ENCODE measurements around the gene USP24.

The USP24 gene

GRCh38 chr1:55052221-55053142 lies 162.7 kb downstream of the USP24 start:
- no peak for DNase-seq (ENCODE audit: low read depth)

- no peak for DNase-seq (ENCODE audit: low read depth)
Observed at GRCh38 chr1:55051621-55052020, 163.5 kb downstream of the USP24 start.

DNA sequence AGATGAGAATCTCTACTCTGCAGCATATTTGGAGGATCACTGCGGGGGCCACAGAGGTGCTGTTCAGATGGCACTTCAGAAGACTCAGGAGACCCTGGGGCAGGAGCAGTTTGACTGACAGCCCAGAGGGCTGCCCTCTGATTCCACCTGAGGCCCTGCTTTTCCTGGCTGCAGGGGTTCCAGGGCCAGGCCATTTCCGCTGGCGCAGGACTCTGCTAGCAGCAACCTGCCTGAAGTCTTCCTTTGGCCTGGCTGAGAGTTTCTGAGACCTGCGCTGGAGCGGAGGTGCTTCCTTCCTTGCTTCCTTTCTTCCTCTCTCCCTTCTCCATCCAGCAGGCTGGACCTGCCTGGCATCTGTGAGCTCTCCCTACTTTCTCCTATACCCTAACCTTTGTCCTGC lies 164.0 kb downstream of the USP24 start:
- DNase-seq (ENCODE audit: low read depth): no peak

DNA sequence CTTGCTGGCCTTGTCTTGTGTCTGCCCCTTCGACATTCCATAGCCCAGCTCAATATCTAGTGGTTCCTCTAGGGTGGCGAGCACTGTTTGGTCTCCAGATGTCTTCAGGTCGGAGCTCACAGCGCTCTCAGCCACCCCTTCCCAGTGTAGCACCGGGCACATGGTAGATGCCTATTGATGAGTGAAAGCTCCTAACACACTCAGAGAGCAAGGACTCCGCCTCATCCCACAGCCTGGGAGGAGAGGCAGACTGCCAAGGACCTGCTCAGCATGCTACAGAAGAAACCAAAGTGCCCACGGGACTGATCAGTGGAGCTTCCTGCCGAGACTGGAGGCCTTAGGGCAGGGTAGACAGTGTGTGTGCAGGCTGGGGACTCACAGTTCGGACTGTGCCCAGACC lies 164.9 kb downstream of the USP24 start:
- no peak for DNase-seq (ENCODE audit: low read depth)

GRCh38 chr1:55049914-55050278 lies 165.3 kb downstream of the USP24 start:
- DNase-seq (ENCODE audit: low read depth): no peak

- DNase-seq (ENCODE audit: low read depth): no peak
Observed at GRCh38 chr1:55049271-55049913, 165.8 kb downstream of the USP24 start.

DNA sequence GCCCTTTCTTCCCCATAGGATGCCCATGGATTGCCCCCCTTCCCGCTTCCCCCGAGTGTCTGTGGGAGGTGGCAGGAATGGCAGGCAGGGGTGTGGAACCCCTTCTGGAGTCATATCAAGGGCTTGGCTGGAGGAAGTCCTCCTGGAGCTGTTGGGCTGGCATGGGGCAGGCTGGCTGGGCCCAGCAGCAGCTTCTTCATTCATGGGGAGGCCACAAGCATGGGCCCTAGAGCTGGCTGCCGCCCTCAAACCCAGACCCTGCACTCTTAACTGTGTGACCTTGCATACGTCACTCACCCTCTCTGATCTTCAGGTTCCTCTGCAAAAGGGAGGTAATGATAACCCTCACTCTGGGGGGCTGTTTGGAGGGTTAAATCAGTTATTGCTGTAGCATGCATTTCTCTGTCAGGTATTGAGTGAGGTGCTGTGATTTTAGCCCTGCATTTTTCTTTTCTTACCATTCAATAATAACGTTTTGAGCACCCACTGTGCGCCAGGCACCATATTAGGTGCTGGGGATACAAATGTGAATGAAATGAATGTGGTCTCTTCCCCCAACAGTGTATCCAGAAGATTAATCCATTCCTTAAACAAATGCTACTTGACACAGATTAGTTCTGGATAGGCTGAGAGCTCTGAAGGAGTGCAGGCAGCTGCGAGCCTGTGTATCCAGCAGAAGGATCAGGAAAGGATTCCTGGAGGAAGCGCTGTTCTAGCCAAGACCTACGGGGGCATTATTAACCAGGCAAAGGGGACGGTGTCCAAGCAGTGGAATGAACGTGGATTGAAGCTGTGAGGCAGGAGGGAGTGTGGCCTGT lies 166.5 kb downstream of the USP24 start:
- DNase-seq (ENCODE audit: low read depth): no peak

- DNase-seq (ENCODE audit: low read depth): no peak
Observed at GRCh38 chr1:55047611-55048010, 167.6 kb downstream of the USP24 start.

- no peak for DNase-seq (ENCODE audit: low read depth)
Observed at GRCh38 chr1:55046871-55047270, 168.3 kb downstream of the USP24 start.

- DNase-seq (ENCODE audit: low read depth): no peak
Observed at GRCh38 chr1:55045430-55045829, 169.7 kb downstream of the USP24 start.

GRCh38 chr1:55044617-55045397 lies 170.4 kb downstream of the USP24 start:
- DNase-seq (ENCODE audit: low read depth): no peak

- DNase-seq (ENCODE audit: low read depth): no peak
Observed at GRCh38 chr1:55043726-55044125, 171.4 kb downstream of the USP24 start.

DNA sequence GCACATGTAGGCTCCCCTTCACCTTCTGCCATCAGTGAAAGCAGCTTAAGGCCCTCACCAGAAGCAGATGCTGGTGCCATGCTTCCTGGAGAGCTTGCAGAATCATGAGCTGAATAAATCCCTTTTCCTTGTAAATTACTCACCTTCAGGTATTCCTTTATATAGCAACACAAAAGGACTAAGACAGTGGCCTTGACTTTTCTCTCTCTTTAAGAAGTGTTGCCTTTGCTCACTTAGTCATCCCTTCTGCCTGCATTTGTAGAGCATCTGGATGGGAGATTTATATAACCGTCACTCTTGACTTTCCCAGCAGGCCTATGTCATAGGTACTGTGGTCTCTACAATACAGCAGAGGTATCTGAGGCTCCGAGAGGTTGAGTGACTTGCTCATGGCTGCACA lies 172.2 kb downstream of the USP24 start:
- DNase-seq (ENCODE audit: low read depth): no peak

DNA sequence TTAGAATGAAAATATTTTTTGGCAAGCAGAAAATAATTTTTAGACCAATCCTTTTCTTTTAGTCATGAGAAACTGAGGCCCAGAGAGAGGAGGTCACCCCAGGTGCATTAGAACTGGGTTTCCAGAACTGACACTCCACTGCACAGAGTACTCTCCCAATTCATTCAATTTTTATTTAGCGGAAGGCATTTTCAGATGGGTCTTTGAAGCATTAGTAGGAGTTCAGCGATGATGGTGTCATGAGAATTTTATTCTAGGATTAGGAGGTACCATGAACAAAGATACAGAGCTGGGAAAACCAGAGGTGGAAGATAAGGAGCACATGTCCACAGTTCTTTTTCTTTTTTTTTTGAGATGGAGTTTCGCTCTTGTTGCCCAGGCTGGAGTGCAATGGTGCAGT lies 173.6 kb downstream of the USP24 start:
- no peak for DNase-seq (ENCODE audit: low read depth)

GRCh38 chr1:55040933-55041494 lies 174.2 kb downstream of the USP24 start:
- no peak for DNase-seq (ENCODE audit: low read depth)

- no peak for DNase-seq (ENCODE audit: low read depth)
Observed at GRCh38 chr1:55040083-55040932, 174.9 kb downstream of the USP24 start.

- no peak for DNase-seq (ENCODE audit: low read depth)
Observed at GRCh38 chr1:55039342-55040082, 175.7 kb downstream of the USP24 start, which contains the start of gene PCSK9. PCSK9 (plus strand) TSS chr1:55039548; CDS start chr1:55039838, 290 bp downstream.

DNA sequence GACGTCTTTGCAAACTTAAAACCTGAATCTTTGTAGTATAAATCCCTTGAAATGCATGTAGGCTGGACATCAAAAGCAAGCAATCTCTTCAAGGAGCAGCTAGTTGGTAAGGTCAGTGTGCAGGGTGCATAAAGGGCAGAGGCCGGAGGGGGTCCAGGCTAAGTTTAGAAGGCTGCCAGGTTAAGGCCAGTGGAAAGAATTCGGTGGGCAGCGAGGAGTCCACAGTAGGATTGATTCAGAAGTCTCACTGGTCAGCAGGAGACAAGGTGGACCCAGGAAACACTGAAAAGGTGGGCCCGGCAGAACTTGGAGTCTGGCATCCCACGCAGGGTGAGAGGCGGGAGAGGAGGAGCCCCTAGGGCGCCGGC lies 176.2 kb downstream of the USP24 start:
- no peak for DNase-seq (ENCODE audit: low read depth)

DNA sequence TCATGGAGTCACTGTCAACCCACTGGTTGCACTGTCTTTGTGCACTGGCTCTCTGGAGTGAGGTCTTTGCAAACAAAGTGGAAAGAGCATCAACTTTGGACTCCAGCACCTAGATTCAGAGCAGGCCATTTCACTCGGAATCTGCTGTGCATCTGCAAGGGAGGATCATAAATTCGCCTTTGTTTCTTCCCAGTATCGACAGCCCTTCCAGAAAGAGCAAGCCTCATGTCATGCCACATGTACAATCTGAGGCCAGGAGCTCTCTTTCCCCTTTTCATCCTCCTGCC lies 176.7 kb downstream of the USP24 start:
- no peak for DNase-seq (ENCODE audit: low read depth)

Measured in stimulated activated CD8-positive, alpha-beta memory T cell treated with anti-CD3 and anti-CD28 coated beads, Interleukin-12 subunit alpha, Interleukin-12 subunit beta, amount 100 ng/mL, for 1 hour (primary cell).